Ishikawa (cell line): ENCODE results near the gene TMEM184C.

Experiments
- CEBPB ChIP-seq: IDR thresholded peaks from 2 replicates; pipeline ENCODE4 v1.6.1; 2012
- EP300 ChIP-seq: IDR thresholded peaks from 2 replicates; pipeline ENCODE4 v1.6.1; 2012; ENCODE audit warnings: borderline replicate concordance
- RAD21 ChIP-seq: IDR thresholded peaks from 2 replicates; pipeline ENCODE4 v1.6.1; 2012; ENCODE audit warnings: low read depth
- REST ChIP-seq: IDR thresholded peaks from 2 replicates; pipeline ENCODE4 v1.6.1; 2012; ENCODE audit warnings: low read depth, mild to moderate bottlenecking
- TAF1 ChIP-seq: IDR thresholded peaks from 2 replicates; pipeline ENCODE4 v1.6.1; 2012; ENCODE audit warnings: low read depth, mild to moderate bottlenecking
- TCF12 ChIP-seq: IDR thresholded peaks from 2 replicates; pipeline ENCODE4 v1.6.1; 2012; ENCODE audit warnings: low read depth
- TEAD4 ChIP-seq: IDR thresholded peaks from 2 replicates; pipeline ENCODE4 v1.6.1; 2012
- YY1 ChIP-seq: IDR thresholded peaks from 2 replicates; pipeline ENCODE4 v1.6.1; 2012; ENCODE audit warnings: low read depth

- no peak for TF ChIP-seq CEBPB
- no peak for TF ChIP-seq TAF1
- TF ChIP-seq TEAD4, result no peak
- TF ChIP-seq EP300, result no peak
- TF ChIP-seq REST, result no peak
- TF ChIP-seq TCF12, result no peak
- TF ChIP-seq RAD21, result no peak
- no peak for TF ChIP-seq YY1
Observed at GRCh38 chr4:147633113-147633512, 15.9 kb downstream of the TMEM184C start.
